HG02678 (cell line): ENCODE data around the gene QRSL1.
"Not testable (repeated sequence)": the region's sequence is repeated elsewhere in the genome, so short reads cannot be mapped to it uniquely, and the experiment has no call there.

Experiments
- ATAC-seq: cut with Tn5 transposase; IDR thresholded peaks from one replicate; pipeline ENCODE4 v1.9.1; 2021; ENCODE audit warnings: mild to moderate bottlenecking, moderate library complexity; ENCODE audit not compliant: unreplicated experiment

The QRSL1 gene

DNA sequence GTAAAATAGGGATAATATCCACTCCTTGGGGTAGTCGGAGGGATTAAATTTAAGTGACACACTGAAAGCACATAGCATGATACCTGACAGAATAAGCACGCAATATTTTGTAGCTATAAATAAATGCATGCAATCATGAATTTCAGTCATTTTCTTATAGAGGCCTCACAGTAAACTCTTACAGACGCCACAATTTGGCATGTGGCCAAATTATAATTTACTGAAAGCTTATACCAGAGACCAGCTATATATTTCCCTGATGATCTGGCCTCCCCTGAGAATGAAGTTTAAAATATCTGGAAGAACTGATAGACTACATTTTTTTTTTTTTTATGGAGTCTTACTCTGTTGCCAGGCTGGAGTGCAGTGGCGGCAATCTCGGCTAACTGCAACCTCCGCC, 40.9 kb downstream of the QRSL1 start:
- no peak for ATAC-seq

GRCh38 chr6:106671651-106672050, 42.3 kb downstream of the QRSL1 start:
- ATAC-seq: no peak

GRCh38 chr6:106674541-106675229, 45.3 kb downstream of the QRSL1 start:
- ATAC-seq: no peak

DNA sequence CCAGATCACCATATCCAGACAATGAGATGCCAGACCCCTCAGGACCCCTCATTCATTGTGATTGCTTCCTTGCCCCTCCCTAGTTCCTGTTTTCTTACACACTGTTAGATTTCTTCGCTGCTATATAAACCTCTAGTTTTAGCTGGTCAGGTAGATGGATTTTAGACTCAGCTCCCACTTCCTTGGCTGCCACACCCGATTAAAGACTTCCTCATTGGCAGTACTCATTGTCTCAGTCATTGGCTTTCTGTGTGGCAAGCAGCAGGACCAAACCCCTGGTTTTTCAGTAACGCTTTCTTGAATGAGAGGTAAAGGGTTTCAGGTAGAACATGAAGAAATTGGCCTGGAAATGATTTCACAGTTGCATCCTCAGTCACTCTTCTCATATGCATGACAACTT, 47.9 kb downstream of the QRSL1 start:
- no peak for ATAC-seq

DNA sequence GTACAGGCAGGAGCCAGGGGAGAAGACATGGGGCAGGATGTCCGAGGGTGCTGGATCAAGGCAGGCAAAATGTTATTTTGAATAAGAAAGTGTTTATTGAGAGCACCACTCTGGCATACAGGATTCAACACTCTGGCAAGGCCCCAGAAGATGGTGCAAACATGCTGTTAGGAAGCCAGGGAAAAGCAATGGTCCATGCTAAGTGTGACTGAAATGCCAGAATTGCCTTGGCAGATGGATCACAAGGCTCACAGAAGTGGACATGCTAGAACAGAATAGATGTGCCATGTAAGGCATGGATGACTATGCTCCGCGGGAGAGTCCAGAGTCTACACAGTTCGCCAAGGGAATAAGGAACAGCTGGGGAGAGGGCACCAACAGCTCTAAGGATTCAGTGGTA, 54.6 kb downstream of the QRSL1 start:
- no peak for ATAC-seq

DNA sequence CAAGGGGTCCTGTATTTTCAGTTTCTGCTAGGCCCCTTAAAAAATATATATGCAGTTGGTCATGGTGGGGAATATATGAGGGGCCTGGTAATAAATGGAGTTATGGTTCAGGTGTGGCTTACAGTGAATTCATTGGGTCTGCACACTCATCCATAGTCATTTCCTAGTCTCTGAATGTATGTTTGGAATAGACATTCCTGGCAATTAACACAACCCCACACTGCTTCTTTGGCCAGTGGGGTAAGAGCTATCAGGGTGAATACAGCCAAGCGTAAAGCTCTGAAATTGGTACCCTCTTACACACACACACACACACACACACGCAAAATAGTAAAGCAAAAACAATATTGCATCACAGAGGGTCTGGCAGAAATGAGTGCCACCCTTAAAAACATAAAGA, 56.5 kb downstream of the QRSL1 start:
- ATAC-seq: no peak

- ATAC-seq: peak; percentile 64
Observed at GRCh38 chr6:106688177-106688951, 59.0 kb downstream of the QRSL1 start.

DNA sequence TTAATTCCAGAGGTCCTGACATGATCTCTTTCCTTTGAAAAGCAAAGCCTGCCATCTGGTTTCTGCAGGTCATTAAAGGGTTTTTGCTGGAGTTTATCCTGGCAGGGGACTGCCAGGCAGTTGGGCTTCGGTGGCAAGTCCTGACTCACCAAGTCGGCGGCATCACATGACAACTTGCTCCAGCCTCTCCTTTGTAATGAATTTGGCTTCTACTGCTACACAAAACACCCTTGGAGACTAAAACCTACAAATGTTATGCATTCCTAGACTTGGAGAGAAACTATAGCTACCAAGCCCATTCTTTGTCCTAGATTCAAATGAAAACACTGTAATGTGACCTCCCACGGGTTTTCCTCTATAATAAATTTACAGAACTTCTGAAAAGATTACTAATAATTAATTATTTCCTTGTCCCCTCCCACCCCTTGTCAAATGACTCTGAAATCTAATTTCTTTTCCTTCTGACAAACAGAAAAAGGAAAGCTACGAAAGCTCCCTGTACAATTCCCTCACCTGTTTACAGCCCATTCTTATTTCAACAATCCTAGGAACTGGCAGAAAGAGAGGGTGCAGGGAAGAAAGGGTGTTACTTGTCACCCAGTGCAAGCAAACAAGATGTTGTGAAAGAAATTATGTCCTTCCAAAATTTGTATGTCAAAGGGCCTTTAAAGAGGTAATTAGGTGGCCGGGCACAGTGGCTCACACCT, 62.9 kb downstream of the QRSL1 start:
- no peak for ATAC-seq

DNA sequence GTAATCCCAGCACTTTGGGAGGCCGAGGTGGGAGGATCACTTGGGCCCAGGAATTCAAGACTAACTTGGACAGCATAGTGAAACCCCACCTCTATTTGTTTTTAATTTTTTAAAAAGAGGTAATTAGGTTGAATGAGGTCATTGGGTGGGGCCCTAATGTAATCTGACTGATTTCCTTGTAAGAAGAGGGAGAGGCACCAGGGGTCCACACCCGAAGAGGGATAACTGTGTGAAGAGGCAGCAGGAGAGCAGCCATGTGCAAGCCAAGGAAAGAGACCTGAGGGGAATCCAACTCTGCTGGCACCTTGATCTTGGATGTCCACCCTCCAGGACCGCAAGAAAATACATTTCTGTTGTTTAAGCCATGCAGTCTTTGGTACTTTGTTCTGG, 63.4 kb downstream of the QRSL1 start:
- no peak for ATAC-seq

- no peak for ATAC-seq
Observed at GRCh38 chr6:106693418-106693817, 64.0 kb downstream of the QRSL1 start.

DNA sequence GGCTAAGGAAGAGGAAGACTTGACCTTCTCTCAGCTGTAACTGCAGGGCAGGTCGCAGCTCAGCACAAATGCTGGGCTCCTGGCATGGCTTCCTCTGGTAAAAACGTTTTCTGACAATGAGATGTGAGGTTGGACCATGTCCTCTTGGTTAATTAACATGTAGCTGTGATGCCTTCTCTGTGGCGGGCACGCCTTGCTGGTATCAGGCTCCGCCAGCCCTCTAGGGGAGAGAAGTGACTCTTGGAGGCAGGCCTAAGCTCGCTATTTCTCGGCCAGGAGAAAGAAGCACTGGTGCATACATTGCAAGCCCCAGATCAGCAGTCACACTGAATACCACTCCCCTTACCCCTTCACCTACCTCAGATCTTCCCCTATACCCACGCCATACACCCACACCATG, 65.0 kb downstream of the QRSL1 start:
- no peak for ATAC-seq

DNA sequence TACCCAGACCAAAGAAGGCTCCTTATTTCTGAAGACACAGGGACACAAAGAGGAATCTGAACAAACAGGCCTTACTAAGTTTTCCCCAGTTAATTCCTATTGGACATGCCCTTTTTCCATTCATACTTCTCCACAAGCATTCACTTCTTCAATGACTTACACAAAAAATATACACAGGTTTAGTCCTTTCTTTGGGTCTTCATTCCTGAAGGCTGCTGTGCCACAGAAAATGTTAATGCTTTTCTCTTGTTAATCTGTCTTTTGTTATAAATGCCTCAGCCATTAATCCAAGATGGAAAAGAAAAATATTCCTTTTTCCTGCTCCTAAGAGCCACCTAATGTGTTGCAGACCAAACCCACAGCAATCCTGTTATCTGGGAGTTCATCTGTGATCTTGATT, 71.2 kb downstream of the QRSL1 start:
- ATAC-seq: no peak

GRCh38 chr6:106701201-106701600, 71.8 kb downstream of the QRSL1 start:
- not testable (repeated sequence) for ATAC-seq

GRCh38 chr6:106702046-106702445, 72.7 kb downstream of the QRSL1 start:
- peak; percentile 39 for ATAC-seq

GRCh38 chr6:106702451-106703110, 73.2 kb downstream of the QRSL1 start:
- peak; percentile 96 for ATAC-seq

DNA sequence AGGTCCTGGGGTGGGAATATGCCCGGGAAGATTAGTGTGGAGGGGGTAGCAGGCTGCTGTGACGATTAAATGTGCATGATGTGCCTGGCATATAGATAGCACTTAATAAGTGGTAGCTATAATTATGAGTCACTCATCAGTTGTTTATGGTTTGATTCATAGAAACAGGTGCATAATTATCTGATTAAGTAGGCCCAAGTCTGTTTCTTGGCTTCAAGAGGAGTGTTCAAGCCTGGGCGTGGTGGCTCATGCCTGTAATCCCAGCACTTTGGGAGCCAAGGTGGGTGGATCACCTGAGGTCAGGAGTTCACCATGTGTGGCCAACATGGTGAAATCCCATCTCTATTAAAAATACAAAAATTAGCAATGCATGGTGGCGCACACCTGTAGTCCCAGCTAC, 74.9 kb downstream of the QRSL1 start:
- ATAC-seq: no peak

- ATAC-seq: no peak
Observed at GRCh38 chr6:106705156-106705555, 75.8 kb downstream of the QRSL1 start.

DNA sequence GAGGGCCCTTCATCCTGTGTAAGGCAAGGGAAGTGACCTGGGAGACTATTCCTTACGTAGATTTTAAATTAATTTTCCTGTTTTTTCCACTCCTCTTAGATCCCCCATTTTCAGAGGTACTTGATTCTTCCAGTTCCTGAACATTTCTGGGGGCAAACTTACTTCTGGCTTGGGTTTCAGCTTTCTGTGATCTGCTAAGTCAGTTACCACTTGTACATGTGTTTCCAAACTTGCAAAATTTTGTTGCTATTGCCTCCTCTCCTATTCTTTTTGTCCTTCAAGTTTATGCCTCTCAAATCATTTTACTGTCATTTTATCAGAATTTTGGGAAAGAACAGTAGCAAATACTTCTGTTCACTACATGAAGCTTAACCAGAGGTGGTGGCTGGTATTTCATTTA, 81.2 kb downstream of the QRSL1 start:
- ATAC-seq: no peak

- ATAC-seq: no peak
Observed at GRCh38 chr6:106714281-106714680, 84.9 kb downstream of the QRSL1 start.

DNA sequence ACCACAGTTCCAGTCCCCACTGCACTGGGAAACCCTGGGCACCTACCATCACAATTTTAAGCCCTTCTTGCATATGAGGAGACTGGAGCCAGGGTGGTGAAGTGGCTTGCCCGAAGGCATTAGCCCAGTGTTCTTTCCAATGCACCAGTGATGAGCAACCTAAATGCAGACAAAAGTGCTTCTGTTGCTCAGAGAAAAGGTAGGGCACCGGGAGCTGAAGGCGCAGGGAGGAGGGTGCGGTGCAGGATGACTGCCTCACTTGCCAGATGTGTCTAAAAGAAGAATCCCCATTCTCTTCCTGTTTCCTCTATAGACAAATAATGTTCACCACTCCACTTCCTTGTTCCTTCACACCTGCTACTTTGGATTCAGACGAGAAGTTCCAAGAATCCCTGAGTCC, 86.5 kb downstream of the QRSL1 start:
- peak; percentile 43 for ATAC-seq

DNA sequence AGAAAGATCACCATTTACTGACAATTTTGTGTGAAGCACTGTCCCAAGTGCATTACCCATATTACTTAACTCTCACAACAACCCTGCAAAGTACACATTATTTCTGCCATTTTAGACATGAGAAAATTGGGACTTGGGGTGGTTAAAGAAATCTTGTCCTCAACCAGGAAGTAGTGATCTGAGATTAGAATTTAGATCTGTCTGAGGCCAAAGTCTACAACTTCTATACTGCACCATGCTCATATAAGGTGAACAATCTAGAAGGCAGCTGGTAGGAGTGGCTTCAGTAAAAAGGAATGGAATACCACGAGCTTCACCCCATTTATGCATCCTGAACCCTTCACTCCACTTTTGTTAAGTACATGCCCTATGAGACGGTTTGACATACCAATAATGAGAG, 87.6 kb downstream of the QRSL1 start:
- ATAC-seq: no peak
